Esophagus (tissue), 2 donors: Measurements from ENCODE around the gene KDM6A. TPM values are rescaled to one million over a fixed set of nuclear protein-coding genes. Genes with fewer than 3 reads are reported as not detected.
"Not testable (repeated sequence)": the region's sequence is repeated elsewhere in the genome, so short reads cannot be mapped to it uniquely, and the experiment has no call there.

Experiments
- H3K27ac ChIP-seq, 2 donors: one replicate each; pipeline ENCODE4 v1.5.1; 2013; ENCODE audit warnings: low read depth in 2 of 2, mild to moderate bottlenecking in 2 of 2, inconsistent platforms in 1 of 2, low read length in 1 of 2, moderate library complexity in 1 of 2
- H3K27me3 ChIP-seq, 2 donors: one replicate each; pipeline ENCODE4 v1.6.1; 2013; ENCODE audit warnings: low read length in 2 of 2, control low read depth in 1 of 2, mild to moderate bottlenecking in 1 of 2; ENCODE audit not compliant: insufficient read depth in 2 of 2, control insufficient read depth in 1 of 2
- H3K36me3 ChIP-seq, 2 donors: one replicate each; pipeline ENCODE4 v1.6.1; 2013; ENCODE audit warnings: low read length in 1 of 2; ENCODE audit not compliant: control insufficient read depth in 2 of 2, insufficient read depth in 2 of 2
- H3K4me1 ChIP-seq, 2 donors: one replicate each; pipeline ENCODE4 v1.6.1; 2013; ENCODE audit warnings: low read length in 1 of 2; ENCODE audit not compliant: control insufficient read depth in 2 of 2, insufficient read depth in 2 of 2
- H3K4me3 ChIP-seq, 2 donors: one replicate each; pipeline ENCODE4 v1.5.1; 2013; ENCODE audit warnings: low read length in 2 of 2, mild to moderate bottlenecking in 2 of 2, low read depth in 1 of 2, moderate library complexity in 1 of 2
- H3K9me3 ChIP-seq, 2 donors: one replicate each; pipeline ENCODE4 v1.6.1; 2013; ENCODE audit warnings: mild to moderate bottlenecking in 2 of 2, low read depth in 1 of 2, low read length in 1 of 2, moderate library complexity in 1 of 2; ENCODE audit not compliant: control insufficient read depth in 2 of 2, insufficient read depth in 1 of 2
- WGBS, 2 donors: extraction: QIAGEN DNeasy Blood & Tissue Kit; methylation state at CpG; one replicate each; pipeline ENCODE4 v1.1.7; 2013; 5-methylcytosine and 5-hydroxymethylcytosine counted together
- polyA plus RNA-seq, 2 donors: library from polyadenylated mRNA; stranded (reverse); fragments of 200-250 nt; gene quantifications; one replicate each; pipeline ENCODE4 v1.2.3, GENCODE V29; 2013
- donor health status: healthy with polysubstance abuse.
- donor health status: Bipolar disorder and iron deficiency.

Gene KDM6A
- polyA plus RNA-seq, 2 donors: 7.2 to 13.5 TPM

GRCh38 chrX:45035071-45035470 is 162.1 kb downstream of the KDM6A start:
- no peaks in the 10 kb centered on the region for H3K27me3 ChIP-seq
- no peaks in the 10 kb centered on the region for H3K9me3 ChIP-seq
- H3K27ac ChIP-seq: no peak overlapping the region
- WGBS, 2 donors: 54 to 61% methylated on average over 2 of the region's 2 CpGs
- peaks cover 0 to 3% of the 10 kb centered on the region in 2 donors for H3K36me3 ChIP-seq
- H3K4me3 ChIP-seq: no peak overlapping the region
- H3K4me1 ChIP-seq: no peaks in the 10 kb centered on the region

- no peak overlapping the region for H3K4me3 ChIP-seq
- peaks cover 0 to 3% of the 10 kb centered on the region in 2 donors for H3K36me3 ChIP-seq
- no peaks in the 10 kb centered on the region for H3K9me3 ChIP-seq
- H3K27me3 ChIP-seq: no peaks in the 10 kb centered on the region
- WGBS, 2 donors: 95 to 96% methylated on average over 4 of the region's 4 CpGs
- H3K27ac ChIP-seq: no peak overlapping the region
- H3K4me1 ChIP-seq: no peaks in the 10 kb centered on the region
Measured at GRCh38 chrX:45036161-45036560, 163.2 kb downstream of the KDM6A start.

- not testable (repeated sequence) for H3K36me3 ChIP-seq, H3K4me1 ChIP-seq, H3K27me3 ChIP-seq, H3K9me3 ChIP-seq, H3K4me3 ChIP-seq, H3K27ac ChIP-seq
- WGBS, 2 donors: 92 to 95% methylated on average over 16 to 21 of the region's 28 CpGs
Measured at GRCh38 chrX:45040137-45040536, 167.1 kb downstream of the KDM6A start.

- no peak overlapping the region for H3K4me3 ChIP-seq
- 88 to 90% methylated on average over 1 of the region's 1 CpG for WGBS, 2 donors
- H3K9me3 ChIP-seq: no peaks in the 10 kb centered on the region
- H3K36me3 ChIP-seq: no peaks in the 10 kb centered on the region
- H3K27ac ChIP-seq: no peak overlapping the region
- H3K4me1 ChIP-seq: no peaks in the 10 kb centered on the region
- no peaks in the 10 kb centered on the region for H3K27me3 ChIP-seq
Measured at GRCh38 chrX:45046417-45046816, 173.4 kb downstream of the KDM6A start.

GRCh38 chrX:45050558-45050957 is 177.6 kb downstream of the KDM6A start:
- Histone ChIP-seq H3K27ac (no peak overlapping the region), H3K9me3 (no peaks in the 10 kb centered on the region), H3K4me3 (no peak overlapping the region)

GRCh38 chrX:45056428-45057145 is 183.6 kb downstream of the KDM6A start:
- Histone ChIP-seq H3K27ac (no peak overlapping the region), H3K27me3 (no peaks in the 10 kb centered on the region), H3K4me1 (no peaks in the 10 kb centered on the region), H3K4me3 (no peak overlapping the region), H3K36me3 (no peaks in the 10 kb centered on the region), H3K9me3 (no peaks in the 10 kb centered on the region)
- WGBS, 2 donors: 81 to 82% methylated on average over 2 of the region's 2 CpGs

More at GRCh38 chrX:45050558-45050957, 177.6 kb downstream of the KDM6A start:
- Histone ChIP-seq H3K36me3 (no peaks in the 10 kb centered on the region), H3K4me1 (no peaks in the 10 kb centered on the region), H3K27me3 (no peaks in the 10 kb centered on the region)

- H3K4me1 ChIP-seq, H3K27ac ChIP-seq, H3K27me3 ChIP-seq, H3K9me3 ChIP-seq, H3K4me3 ChIP-seq, H3K36me3 ChIP-seq: not testable (repeated sequence)
- WGBS, 2 donors: 61 to 76% methylated on average over 2 of the region's 2 CpGs
Measured at GRCh38 chrX:45059906-45060305, 186.9 kb downstream of the KDM6A start.

- H3K36me3 ChIP-seq: peaks cover 5 to 6% of the 10 kb centered on the region in 2 donors
- 84 to 87% methylated on average over 11 of the region's 11 CpGs for WGBS, 2 donors
Measured at GRCh38 chrX:45063319-45064095, 190.5 kb downstream of the KDM6A start.

GRCh38 chrX:45068569-45068968 is 195.6 kb downstream of the KDM6A start:
- 85 to 91% methylated on average over 4 of the region's 4 CpGs for WGBS, 2 donors
- Histone ChIP-seq H3K27me3 (no peaks in the 10 kb centered on the region), H3K27ac (no peak overlapping the region), H3K9me3 (no peaks in the 10 kb centered on the region), H3K4me3 (no peak overlapping the region), H3K4me1 (no peaks in the 10 kb centered on the region), H3K36me3 (peaks cover under 1 to 3% of the 10 kb centered on the region in 2 donors)

More at GRCh38 chrX:45063319-45064095, 190.5 kb downstream of the KDM6A start:
- Histone ChIP-seq H3K4me1 (peaks cover 0 to 3% of the 10 kb centered on the region in 2 donors), H3K4me3 (no peak overlapping the region), H3K27me3 (no peaks in the 10 kb centered on the region), H3K9me3 (no peaks in the 10 kb centered on the region), H3K27ac (no peak overlapping the region)
